GM18873 (cell line): ENCODE data around the gene TMEM163.

ENCODE experiments used
- ATAC-seq: cut with Tn5 transposase; IDR thresholded peaks from one replicate; pipeline ENCODE4 v1.9.1; 2021; ENCODE audit warnings: mild to moderate bottlenecking, moderate library complexity, moderate number of reproducible peaks; ENCODE audit not compliant: unreplicated experiment, low FRiP score

Gene TMEM163

DNA sequence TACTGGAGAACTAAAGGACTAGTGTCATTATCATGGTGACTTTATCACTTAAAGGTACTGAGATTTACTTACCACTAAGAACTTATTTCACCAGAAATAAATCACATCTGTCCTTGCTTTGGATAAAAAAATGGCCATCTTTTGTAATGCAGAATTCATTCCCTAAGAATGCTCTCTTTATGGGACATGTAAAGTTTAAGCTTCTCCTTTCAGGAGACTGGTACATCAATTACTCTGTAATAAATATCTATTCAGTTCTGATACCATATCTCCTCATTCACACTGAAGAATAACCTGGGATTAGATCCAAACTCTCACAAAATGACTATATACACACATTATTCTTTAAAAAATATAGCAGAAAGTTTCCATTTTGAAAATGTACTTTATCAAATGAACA lies 24.4 kb downstream of the TMEM163 start:
- no peak for ATAC-seq

- no peak for ATAC-seq
Observed at GRCh38 chr2:134693359-134694330, 25.2 kb downstream of the TMEM163 start.

DNA sequence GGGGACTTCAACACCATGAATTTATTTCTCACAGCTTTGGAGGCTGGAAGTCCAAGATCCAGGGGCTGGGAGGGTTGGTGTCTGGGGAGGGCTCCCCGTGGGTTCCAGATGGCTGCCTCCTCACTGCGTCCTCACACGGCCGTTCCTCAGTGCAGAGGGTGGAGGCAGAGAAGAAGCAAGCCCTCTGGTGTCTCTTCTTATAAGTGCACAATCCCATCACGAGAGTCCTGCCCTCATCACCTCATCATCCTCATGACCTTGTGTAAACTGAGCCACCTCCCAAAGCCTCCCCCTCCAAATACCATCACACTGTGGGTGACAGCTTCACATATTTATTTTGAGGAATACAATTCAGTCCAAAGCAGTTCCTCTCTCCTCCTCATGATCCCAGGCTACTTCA lies 26.3 kb downstream of the TMEM163 start:
- no peak for ATAC-seq

- ATAC-seq = no peak
Observed at GRCh38 chr2:134690629-134691215, 28.1 kb downstream of the TMEM163 start.

GRCh38 chr2:134689315-134689714 lies 29.5 kb downstream of the TMEM163 start:
- no peak for ATAC-seq

DNA sequence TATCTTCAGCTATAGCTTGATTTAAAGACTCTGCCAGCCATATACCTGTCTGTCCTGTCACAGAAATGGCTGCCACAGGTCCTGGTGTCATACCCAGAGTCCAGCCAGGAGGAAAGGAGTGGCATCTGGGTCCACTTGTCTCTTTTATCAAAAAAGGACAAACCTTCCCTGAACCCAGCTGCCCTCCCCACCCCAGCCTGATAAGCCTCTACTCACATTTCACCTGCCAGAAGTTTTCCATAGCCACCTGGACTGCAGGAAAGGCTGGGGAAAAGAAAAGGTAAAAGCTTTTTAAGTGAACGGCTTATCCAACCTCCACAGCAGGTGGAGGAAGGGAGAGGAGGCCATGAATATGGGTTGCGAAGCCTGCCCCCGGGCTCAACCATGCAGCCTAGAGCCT lies 32.8 kb downstream of the TMEM163 start:
- no peak for ATAC-seq

- ATAC-seq = peak; percentile 75
Observed at GRCh38 chr2:134683561-134684112, 35.2 kb downstream of the TMEM163 start.

DNA sequence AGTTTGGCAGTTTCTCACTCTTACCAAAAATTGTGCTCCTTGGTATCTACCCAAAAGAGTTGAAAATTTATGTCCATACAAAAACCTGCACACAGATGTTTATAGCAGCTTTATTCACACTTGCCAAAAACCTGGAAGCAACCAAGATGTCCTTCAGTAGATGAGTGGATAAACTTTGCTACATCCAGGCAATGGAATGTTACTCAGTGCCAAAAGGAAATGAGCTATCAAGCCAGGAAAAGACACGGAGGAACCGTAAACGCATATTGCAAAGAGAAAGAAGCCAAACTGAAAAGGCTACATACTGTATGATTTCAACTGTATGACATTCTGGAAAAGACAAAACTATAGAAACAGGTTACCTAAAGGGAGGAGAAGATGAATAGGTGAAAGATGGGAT lies 36.1 kb downstream of the TMEM163 start:
- ATAC-seq = no peak

- no peak for ATAC-seq
Observed at GRCh38 chr2:134681201-134681600, 37.6 kb downstream of the TMEM163 start.

DNA sequence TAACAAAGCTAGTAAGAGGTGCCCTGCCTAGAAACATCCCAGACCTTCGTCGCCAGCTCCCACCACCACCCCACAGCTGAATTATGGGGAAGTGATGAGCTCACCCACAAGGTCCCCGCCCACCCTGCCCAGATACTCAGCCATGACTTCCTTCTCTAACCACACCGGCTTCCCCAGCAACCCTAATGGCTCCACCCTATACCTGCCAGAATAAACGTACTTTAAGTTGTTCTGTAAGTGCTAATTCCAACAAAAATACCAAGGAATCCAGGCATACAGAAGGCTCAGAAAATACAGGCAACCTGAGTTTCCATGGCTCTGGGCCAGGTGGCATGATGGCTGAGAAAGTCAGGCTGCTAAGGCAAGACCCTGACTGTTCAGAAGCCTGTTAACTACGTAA lies 39.1 kb downstream of the TMEM163 start:
- no peak for ATAC-seq

- no peak for ATAC-seq
Observed at GRCh38 chr2:134679294-134679693, 39.5 kb downstream of the TMEM163 start.

DNA sequence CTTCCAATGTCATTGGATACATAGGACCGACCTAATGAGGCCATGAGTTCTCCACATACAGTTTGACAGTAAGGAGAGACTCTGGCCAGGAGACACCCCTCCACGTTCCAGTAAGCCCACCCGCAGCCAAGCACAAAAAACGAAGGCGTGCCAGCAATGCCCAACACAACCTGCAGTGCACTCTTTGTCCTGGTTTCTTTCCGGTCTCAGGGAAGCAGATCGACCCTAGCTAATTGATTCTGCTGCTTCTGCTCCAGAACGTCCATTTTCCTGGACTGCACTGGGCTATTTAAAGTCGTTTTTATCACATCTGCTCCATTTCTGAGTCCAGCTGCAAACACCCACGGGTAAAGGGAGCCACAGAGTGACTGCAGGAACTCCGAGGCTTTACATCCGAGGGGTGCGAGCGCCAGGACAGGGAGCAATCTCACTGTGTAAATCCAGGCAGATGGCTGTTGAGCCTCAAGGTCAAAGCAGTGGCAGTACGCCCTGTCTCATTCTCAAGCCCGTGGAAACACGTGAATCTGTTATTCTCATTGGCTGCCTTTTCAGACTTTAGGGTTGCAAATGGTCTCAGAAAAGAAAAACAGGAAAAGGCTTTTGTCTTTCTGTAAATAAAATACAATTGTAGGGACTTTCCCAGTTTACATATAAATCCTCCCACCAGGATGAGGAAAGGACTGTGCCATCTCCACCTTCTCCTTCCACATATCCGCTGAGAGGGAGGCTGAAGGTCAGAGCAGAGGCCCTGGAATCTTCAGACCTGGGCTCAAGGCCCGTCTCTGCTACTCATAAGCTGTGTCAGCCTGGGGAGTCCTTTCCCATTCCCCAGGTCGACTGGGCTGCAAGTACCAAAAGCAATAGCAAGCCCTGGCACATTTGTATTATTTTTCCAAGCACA lies 40.7 kb downstream of the TMEM163 start:
- ATAC-seq = no peak

GRCh38 chr2:134676960-134677359 lies 41.8 kb downstream of the TMEM163 start:
- no peak for ATAC-seq

GRCh38 chr2:134675314-134675713 lies 43.5 kb downstream of the TMEM163 start:
- ATAC-seq = no peak

DNA sequence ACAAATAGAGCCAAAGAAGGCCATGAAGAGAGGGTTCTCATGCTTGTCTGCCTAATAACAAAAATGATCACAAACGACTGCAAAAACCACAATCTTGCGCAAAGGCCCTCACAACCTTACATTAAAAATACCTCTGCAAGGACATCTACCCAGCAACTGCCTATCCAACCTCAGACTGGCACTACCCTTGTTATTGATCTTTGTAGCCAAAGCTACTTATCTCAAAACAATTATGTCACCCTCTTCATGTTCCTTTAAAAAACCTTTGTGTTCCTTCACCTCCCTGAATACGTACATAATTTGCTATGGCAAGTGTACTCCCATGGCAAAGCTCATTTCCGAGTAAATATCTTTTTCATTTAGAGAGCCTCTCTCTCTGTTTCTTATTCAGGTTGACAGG lies 44.1 kb downstream of the TMEM163 start:
- ATAC-seq = no peak

DNA sequence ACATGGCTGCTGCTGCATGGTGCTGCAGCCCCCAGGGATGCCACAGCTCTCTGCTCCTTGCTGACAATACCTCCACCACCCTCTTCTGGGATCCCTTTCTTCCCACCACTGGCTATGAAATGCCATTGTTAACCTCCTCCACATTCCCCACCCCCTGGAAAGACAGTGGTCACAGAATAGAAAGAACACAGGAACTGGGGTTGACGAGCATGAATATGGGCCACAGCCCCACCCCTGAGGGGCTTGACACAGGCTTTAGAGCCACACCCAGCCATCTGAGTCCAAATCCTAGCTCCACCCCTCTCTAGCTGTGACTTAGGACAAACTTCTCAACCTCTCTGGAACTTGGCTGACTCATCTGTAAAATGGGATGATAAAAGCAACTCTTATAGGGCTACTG lies 47.3 kb downstream of the TMEM163 start:
- no peak for ATAC-seq

DNA sequence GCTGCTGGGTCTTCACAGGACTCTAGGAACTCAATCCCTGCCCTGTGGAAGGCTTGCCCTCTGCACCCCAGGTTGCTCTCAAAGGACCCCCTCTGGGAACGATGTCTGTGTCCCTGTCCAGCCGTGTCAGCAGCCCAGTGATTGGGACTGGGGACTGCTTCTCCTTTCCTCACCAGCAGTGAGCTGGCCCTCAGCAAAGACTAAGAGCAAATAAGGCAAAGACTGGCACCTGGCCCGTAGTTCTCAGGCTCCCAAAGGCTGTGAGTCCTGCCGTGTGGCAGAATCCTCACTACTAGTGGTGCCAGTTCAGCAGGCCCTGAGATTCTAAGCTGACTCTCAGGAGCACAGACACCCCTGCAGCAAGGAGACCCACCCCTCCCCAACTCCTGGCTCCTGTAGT lies 47.8 kb downstream of the TMEM163 start:
- no peak for ATAC-seq

- no peak for ATAC-seq
Observed at GRCh38 chr2:134669731-134670669, 48.8 kb downstream of the TMEM163 start.

DNA sequence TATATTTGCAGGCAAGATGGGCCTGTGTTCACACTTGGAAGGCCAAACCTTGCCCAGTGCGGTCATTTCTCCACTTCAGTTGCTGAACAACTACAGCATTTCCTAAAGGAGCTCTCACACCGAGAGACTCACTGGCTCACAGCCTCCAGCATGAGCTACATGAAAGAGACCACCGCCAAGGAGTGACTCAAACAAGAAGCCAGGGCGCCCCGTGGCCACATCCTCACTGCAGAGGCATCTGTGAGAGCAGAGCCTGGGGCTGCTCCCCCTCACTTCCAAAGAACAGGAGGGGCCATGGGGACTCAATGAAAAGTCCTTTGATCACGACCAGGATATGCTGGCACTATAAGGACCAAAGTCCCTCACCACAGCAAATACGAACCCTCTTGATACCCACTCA lies 50.0 kb downstream of the TMEM163 start:
- ATAC-seq = no peak

DNA sequence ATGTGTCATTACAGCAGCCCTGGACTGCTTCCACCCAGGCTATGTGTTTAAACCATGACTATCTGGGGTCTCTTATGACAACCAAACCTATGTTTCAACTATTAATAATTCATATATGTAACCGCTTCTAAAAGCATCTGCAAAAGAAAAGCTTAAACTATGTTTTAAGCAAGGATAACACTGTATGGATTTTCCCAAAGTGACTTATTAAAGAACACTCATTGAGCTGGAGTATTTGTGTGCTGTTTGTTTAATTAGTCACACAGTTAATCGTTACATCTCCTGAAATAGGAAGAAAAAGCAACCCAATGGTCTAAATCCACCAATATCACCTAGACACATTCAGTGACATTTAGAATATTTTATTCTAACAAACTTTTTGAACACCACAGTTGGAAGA lies 51.3 kb downstream of the TMEM163 start:
- no peak for ATAC-seq
